NK-92 treated with Interleukin-12 subunit alpha and Interleukin-12 subunit beta, amount 100 ng/mL, for 24 hours (cell line): Measurements from ENCODE around the gene IL12B.
"Not testable (repeated sequence)": the region's sequence is repeated elsewhere in the genome, so short reads cannot be mapped to it uniquely, and the experiment has no call there.

Experiments
- DNase-seq: peaks from one replicate; lab custom pipeline; 2025; lab: John Stamatoyannopoulos, UW

Gene IL12B

GRCh38 chr5:159330131-159330800 is at the start of gene IL12B:
Gene IL12B, minus strand, starts transcription at chr5:159330487. Its CDS starts 3,705 bp downstream, at chr5:159326782.
- DNase-seq = no peak

- no peak for DNase-seq
These were observed 47.4 kb upstream of the IL12B start for GRCh38 chr5:159377653-159378052.

- DNase-seq = not testable (repeated sequence)
These were observed 37.6 kb upstream of the IL12B start for GRCh38 chr5:159367866-159368265.

GRCh38 chr5:159366776-159367175 is 36.5 kb upstream of the IL12B start:
- not testable (repeated sequence) for DNase-seq

- no peak for DNase-seq
These were observed 31.9 kb upstream of the IL12B start for GRCh38 chr5:159362220-159362619.

- DNase-seq = not testable (repeated sequence)
These were observed 29.6 kb upstream of the IL12B start for GRCh38 chr5:159359871-159360270.

- DNase-seq = no peak
These were observed 29.1 kb upstream of the IL12B start for GRCh38 chr5:159359408-159359807.

- no peak for DNase-seq
These were observed 23.5 kb upstream of the IL12B start for GRCh38 chr5:159353661-159354252.

GRCh38 chr5:159350644-159351043 is 20.4 kb upstream of the IL12B start:
- not testable (repeated sequence) for DNase-seq

- DNase-seq = not testable (repeated sequence)
These were observed 19.9 kb upstream of the IL12B start for GRCh38 chr5:159350216-159350615.

- DNase-seq = no peak
These were observed 15.6 kb upstream of the IL12B start for GRCh38 chr5:159345861-159346260.

GRCh38 chr5:159345336-159345735 is 15.0 kb upstream of the IL12B start:
- DNase-seq = no peak

- no peak for DNase-seq
These were observed 13.2 kb upstream of the IL12B start for GRCh38 chr5:159343295-159344094.

GRCh38 chr5:159342840-159343239 is 12.6 kb upstream of the IL12B start:
- no peak for DNase-seq

- DNase-seq = peak; percentile 47
These were observed 11.6 kb upstream of the IL12B start for GRCh38 chr5:159341906-159342310.

GRCh38 chr5:159341145-159341544 is 10.9 kb upstream of the IL12B start:
- DNase-seq = no peak

GRCh38 chr5:159340511-159340910 is 10.2 kb upstream of the IL12B start:
- DNase-seq = no peak

- no peak for DNase-seq
These were observed 9.2 kb upstream of the IL12B start for GRCh38 chr5:159339460-159339859.

GRCh38 chr5:159338118-159338517 is 7.8 kb upstream of the IL12B start:
- no peak for DNase-seq

GRCh38 chr5:159337016-159337955 is 7.0 kb upstream of the IL12B start:
- DNase-seq = no peak

GRCh38 chr5:159336586-159336985 is 6.3 kb upstream of the IL12B start:
- DNase-seq = no peak

GRCh38 chr5:159333545-159333925 is 3.2 kb upstream of the IL12B start:
- no peak for DNase-seq
